ENCODE data around the gene ARHGAP8. TPM values are rescaled to one million over a fixed set of nuclear protein-coding genes. Genes with fewer than 3 reads are reported as not detected.

Gene ARHGAP8
- total RNA-seq, 2 experiments from 2014 or later = 3.3 to 3.4 TPM

DNA sequence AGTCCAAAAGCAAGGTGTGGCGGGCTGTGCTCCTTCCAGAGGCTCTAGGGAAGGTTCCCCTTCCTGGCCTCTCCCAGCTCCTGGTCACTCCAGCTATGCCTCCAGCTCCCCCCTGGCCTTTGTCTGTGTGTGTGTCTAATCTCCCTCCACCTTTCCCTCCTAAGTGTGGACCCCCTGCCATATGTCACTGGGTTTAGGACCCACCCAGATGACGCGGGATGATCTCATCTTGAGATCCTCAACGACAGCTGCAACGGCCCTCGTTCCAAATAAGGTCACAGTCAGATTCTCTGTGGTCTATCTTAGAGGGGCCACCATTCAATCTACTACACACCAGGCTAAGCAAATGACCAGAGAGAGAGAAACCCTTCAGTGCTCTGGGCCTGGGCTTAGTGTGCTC, 107.9 kb downstream of the ARHGAP8 start:
- ATAC-seq (no peak), DNase-seq (no peak)
- Mint-ChIP-seq H3K27ac (no peak overlapping the region), H3K4me3 (no peak overlapping the region), H3K9me3 (ENCODE audit: low read depth) (no peaks in the 10 kb centered on the region), H3K4me1 (peaks cover 4% of the 10 kb centered on the region), H3K27me3 (peaks cover 2% of the 10 kb centered on the region), H3K36me3 (ENCODE audit: low read depth) (no peaks in the 10 kb centered on the region)
- ChIA-PET POLR2A (no interaction called here), CTCF (interaction anchor here (0.7 kb wide), 1 partner anchor 1017 kb away, joined by 3 read pairs; no protein-coding TSS in a partner anchor)
- intact Hi-C loops (cut with DNase I, micrococcal nuclease) = no loop called here

GRCh38 chr22:44861245-44861644, 108.9 kb downstream of the ARHGAP8 start:
- no peak for DNase-seq
- Mint-ChIP-seq H3K9me3 (ENCODE audit: low read depth) (no peaks in the 10 kb centered on the region), H3K27ac (no peak overlapping the region), H3K4me1 (no peaks in the 10 kb centered on the region), H3K4me3 (no peak overlapping the region), H3K27me3 (peaks cover 2% of the 10 kb centered on the region), H3K36me3 (ENCODE audit: low read depth) (no peaks in the 10 kb centered on the region)
- ChIA-PET CTCF (no interaction called here), POLR2A (no interaction called here)
- ATAC-seq = no peak
- intact Hi-C loops (cut with DNase I, micrococcal nuclease) = no loop called here

DNA sequence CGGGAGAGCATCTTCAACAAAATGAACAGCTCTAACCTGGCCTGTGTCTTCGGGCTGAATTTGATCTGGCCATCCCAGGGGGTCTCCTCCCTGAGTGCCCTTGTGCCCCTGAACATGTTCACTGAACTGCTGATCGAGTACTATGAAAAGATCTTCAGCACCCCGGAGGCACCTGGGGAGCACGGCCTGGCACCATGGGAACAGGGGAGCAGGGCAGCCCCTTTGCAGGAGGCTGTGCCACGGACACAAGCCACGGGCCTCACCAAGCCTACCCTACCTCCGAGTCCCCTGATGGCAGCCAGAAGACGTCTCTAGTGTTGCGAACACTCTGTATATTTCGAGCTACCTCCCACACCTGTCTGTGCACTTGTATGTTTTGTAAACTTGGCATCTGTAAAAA, 109.9 kb downstream of the ARHGAP8 start:
- intact Hi-C loops (cut with DNase I, micrococcal nuclease) = no loop called here
- Mint-ChIP-seq H3K27me3 (peaks cover 2% of the 10 kb centered on the region), H3K4me1 (no peaks in the 10 kb centered on the region), H3K4me3 (no peak overlapping the region), H3K27ac (no peak overlapping the region), H3K36me3 (ENCODE audit: low read depth) (no peaks in the 10 kb centered on the region), H3K9me3 (ENCODE audit: low read depth) (no peaks in the 10 kb centered on the region)
- DNase-seq = no peak
- CTCF ChIA-PET = interaction anchor here (0.6 kb wide), 1 partner anchor 357 kb away, joined by 3 read pairs; no protein-coding TSS in a partner anchor
- no peak for ATAC-seq
- POLR2A ChIA-PET = no interaction called here

DNA sequence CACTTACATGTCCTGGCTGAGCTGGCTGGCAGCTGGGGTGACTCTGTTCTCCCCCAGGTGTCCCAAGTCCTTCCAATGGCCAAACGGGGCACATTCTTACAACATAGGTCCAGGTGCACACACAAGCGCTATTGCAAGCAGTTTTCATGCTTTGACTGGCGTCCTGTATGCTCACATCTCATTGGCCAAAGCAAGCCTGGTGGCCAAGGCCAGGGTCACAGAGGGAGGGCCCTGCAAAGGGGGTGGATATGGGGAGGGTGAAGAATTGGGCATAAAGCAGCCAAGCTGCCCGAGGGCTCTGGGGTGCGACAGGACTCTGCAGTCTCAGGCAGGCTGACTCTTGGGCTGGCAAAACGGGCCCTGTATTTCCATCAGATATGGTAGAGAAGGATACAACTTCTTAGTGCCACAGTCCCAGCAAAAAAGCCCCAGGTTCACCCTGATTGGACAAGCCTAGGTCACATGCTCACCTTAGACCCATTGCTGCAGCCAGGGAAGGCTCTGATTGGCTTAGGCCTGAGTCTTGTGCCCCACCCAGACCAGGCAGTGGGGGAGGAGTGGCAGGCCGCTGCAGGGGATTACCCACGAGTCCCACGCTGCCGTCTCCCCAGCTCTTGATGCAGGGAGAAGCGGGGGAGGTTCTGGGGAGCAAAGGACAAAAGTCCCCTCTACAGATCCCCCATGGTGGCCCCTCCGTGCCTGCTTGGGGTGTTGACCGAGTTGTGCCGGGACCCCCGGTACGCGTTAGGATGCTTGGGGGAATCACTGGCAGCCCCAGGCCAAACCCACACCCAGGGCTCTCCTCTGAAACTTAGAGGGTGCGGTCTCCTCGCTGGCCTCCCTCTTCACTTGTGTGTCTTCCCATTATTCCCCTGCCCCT, 110.8 kb downstream of the ARHGAP8 start:
- Mint-ChIP-seq H3K27me3 (peaks cover 2% of the 10 kb centered on the region), H3K9me3 (ENCODE audit: low read depth) (no peaks in the 10 kb centered on the region), H3K27ac (no peak overlapping the region), H3K4me3 (no peak overlapping the region), H3K36me3 (ENCODE audit: low read depth) (no peaks in the 10 kb centered on the region), H3K4me1 (no peaks in the 10 kb centered on the region)
- ATAC-seq (no peak), DNase-seq (no peak)
- CTCF ChIA-PET = interaction anchor here (0.6 kb wide), 1 partner anchor 356 kb away, joined by 3 read pairs; no protein-coding TSS in a partner anchor
- intact Hi-C loops (cut with DNase I, micrococcal nuclease) = no loop called here
- POLR2A ChIA-PET = no interaction called here

GRCh38 chr22:44865193-44866057, 113.0 kb downstream of the ARHGAP8 start:
- H3K36me3 Mint-ChIP-seq (ENCODE audit: low read depth) = no peaks in the 10 kb centered on the region
- H3K27ac Mint-ChIP-seq = no peak overlapping the region
- no peak overlapping the region for H3K4me3 Mint-ChIP-seq
- DNase-seq (no peak), ATAC-seq (no peak)
- POLR2A ChIA-PET = no interaction called here
- H3K27me3 Mint-ChIP-seq = peaks cover 3% of the 10 kb centered on the region
- no peaks in the 10 kb centered on the region for H3K9me3 Mint-ChIP-seq (ENCODE audit: low read depth)
- CTCF ChIA-PET = no interaction called here
- no peaks in the 10 kb centered on the region for H3K4me1 Mint-ChIP-seq
- intact Hi-C loops (cut with DNase I, micrococcal nuclease) = no loop called here

GRCh38 chr22:44869196-44869595, 116.8 kb downstream of the ARHGAP8 start:
- H3K27ac Mint-ChIP-seq = no peak overlapping the region
- intact Hi-C loops (cut with DNase I, micrococcal nuclease) = no loop called here
- POLR2A ChIA-PET = no interaction called here
- ATAC-seq (no peak), DNase-seq (no peak)
- H3K4me3 Mint-ChIP-seq = no peak overlapping the region
- CTCF ChIA-PET = interaction anchor here (0.6 kb wide), 1 partner anchor 581 kb away, joined by 3 read pairs; no protein-coding TSS in a partner anchor
- no peaks in the 10 kb centered on the region for H3K36me3 Mint-ChIP-seq (ENCODE audit: low read depth)
- H3K27me3 Mint-ChIP-seq = peaks cover 13% of the 10 kb centered on the region
- H3K9me3 Mint-ChIP-seq (ENCODE audit: low read depth) = peaks cover 6% of the 10 kb centered on the region
- H3K4me1 Mint-ChIP-seq = no peaks in the 10 kb centered on the region

DNA sequence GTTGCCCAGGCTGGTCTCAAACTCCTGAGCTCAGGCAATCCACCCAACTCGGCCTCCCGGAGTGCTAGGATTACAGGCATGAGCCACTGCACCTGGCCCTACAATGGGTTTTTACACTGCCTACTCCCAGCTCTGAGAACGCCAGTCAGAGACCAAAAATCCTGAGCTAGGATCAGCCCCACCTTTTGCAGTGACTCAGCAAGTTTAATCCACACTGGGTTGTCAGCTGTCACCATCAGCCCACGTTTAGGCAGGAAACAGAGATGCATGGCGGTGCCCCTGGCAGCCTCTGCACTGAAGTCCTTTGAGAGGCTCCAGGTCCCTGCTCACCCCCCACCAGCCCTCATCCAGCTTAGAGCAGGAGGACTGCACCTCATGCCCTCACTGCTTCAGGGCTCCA, 117.6 kb downstream of the ARHGAP8 start:
- H3K9me3 Mint-ChIP-seq (ENCODE audit: low read depth) = peaks cover 6% of the 10 kb centered on the region
- no peaks in the 10 kb centered on the region for H3K4me1 Mint-ChIP-seq
- ATAC-seq = peak; percentile 42
- ChIA-PET CTCF (no interaction called here), POLR2A (no interaction called here)
- H3K27me3 Mint-ChIP-seq = peaks cover 11% of the 10 kb centered on the region
- H3K36me3 Mint-ChIP-seq (ENCODE audit: low read depth) = no peaks in the 10 kb centered on the region
- intact Hi-C loops (cut with DNase I, micrococcal nuclease) = no loop called here
- no peak overlapping the region for H3K27ac Mint-ChIP-seq
- DNase-seq = peak; percentile 31
- H3K4me3 Mint-ChIP-seq = no peak overlapping the region

- peaks cover 11% of the 10 kb centered on the region for H3K27me3 Mint-ChIP-seq
Observed at GRCh38 chr22:44871782-44872181, 119.4 kb downstream of the ARHGAP8 start.

DNA sequence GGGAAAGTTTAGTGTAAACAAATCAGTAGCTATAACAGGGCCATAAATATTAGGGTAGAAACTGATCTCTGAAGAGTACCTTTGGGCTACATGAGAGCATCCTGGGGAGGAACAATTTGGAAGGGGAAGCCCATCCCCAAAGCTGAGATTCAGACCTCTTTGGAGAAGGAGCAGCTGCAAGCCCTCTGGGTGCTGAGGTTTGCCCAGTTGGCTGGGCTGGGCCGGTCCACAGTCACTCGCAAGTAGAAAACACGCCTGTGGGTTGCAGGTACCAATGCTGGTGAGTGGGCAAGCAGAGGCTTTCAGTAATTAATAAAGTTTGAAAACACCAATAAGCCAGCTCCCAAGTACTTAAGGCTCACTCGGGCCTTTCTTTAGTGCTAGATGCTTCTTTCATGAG, 124.5 kb downstream of the ARHGAP8 start:
- intact Hi-C loops (cut with DNase I, micrococcal nuclease) = no loop called here

More at GRCh38 chr22:44871782-44872181, 119.4 kb downstream of the ARHGAP8 start:
- no peaks in the 10 kb centered on the region for H3K36me3 Mint-ChIP-seq (ENCODE audit: low read depth)
- DNase-seq = no peak
- ChIA-PET POLR2A (no interaction called here), CTCF (no interaction called here)
- H3K9me3 Mint-ChIP-seq (ENCODE audit: low read depth) = peaks cover 10% of the 10 kb centered on the region
- H3K27ac Mint-ChIP-seq = no peak overlapping the region
- no peak overlapping the region for H3K4me3 Mint-ChIP-seq
- intact Hi-C loops (cut with DNase I, micrococcal nuclease) = no loop called here
- H3K4me1 Mint-ChIP-seq = no peaks in the 10 kb centered on the region
- no peak for ATAC-seq

DNA sequence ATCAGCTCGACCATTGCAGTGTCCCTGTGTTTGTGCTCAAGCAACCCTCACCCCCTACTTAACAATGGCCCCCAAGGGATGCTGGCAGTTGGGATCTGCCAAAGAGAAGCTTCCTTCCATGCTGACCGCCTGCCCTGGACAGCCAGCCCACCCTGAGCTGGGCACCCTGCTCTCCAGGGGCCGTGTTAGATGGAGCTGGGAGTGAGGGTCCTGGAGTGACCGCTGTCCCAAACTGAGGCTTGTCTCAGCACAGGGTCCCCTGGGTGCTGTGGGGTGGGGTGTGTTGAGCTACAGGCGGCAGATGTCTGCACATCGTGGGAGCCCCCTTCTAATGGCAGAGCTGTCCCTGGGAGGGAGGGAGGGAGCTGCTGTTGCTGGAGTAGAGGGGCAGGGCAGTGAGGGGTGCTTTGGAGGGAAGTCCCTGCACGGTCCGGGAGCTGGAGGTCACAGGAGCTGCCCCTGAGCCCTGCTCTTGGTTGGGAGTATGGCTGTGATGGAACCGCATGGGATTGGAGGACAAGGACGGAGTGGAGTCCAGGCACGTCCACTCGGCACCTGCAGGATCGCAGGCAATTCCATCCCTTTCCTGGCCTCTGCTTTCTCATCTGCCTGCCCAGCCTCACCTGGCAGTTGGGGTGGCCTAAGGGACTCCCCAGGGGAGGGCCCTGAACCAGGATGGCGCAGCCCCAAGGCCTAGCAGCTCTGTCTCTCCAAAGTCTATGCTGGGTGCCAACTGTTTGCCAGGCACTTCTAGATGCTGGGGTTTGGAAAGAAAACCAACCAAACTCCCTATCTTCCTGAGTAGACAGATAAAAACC, 126.3 kb downstream of the ARHGAP8 start:
- intact Hi-C loops (cut with DNase I, micrococcal nuclease) = no loop called here
- DNase-seq (no peak), ATAC-seq (no peak)
- Mint-ChIP-seq H3K4me1 (no peaks in the 10 kb centered on the region), H3K27me3 (no peaks in the 10 kb centered on the region), H3K4me3 (no peak overlapping the region), H3K27ac (no peak overlapping the region), H3K9me3 (ENCODE audit: low read depth) (peaks cover 5% of the 10 kb centered on the region), H3K36me3 (ENCODE audit: low read depth) (no peaks in the 10 kb centered on the region)
- CTCF ChIA-PET = no interaction called here
- POLR2A ChIA-PET = no interaction called here

More for the DNA sequence above, 124.5 kb downstream of the ARHGAP8 start:
- Mint-ChIP-seq H3K36me3 (ENCODE audit: low read depth) (no peaks in the 10 kb centered on the region), H3K27ac (no peak overlapping the region), H3K27me3 (peaks cover 3% of the 10 kb centered on the region), H3K4me3 (no peak overlapping the region), H3K4me1 (no peaks in the 10 kb centered on the region), H3K9me3 (ENCODE audit: low read depth) (peaks cover 7% of the 10 kb centered on the region)
- ChIA-PET POLR2A (no interaction called here), CTCF (no interaction called here)
- no peak for DNase-seq
- ATAC-seq = no peak

GRCh38 chr22:44879301-44879680, 126.9 kb downstream of the ARHGAP8 start:
- ATAC-seq = no peak
- Mint-ChIP-seq H3K4me3 (no peak overlapping the region), H3K4me1 (no peaks in the 10 kb centered on the region), H3K9me3 (ENCODE audit: low read depth) (peaks cover 5% of the 10 kb centered on the region), H3K27me3 (no peaks in the 10 kb centered on the region), H3K27ac (no peak overlapping the region), H3K36me3 (ENCODE audit: low read depth) (no peaks in the 10 kb centered on the region)
- DNase-seq = no peak
- ChIA-PET CTCF (no interaction called here), POLR2A (no interaction called here)
- intact Hi-C loops (cut with DNase I, micrococcal nuclease) = no loop called here
